K562 (cell line): ENCODE data around the gene NEU1. TPM values are rescaled to one million over a fixed set of nuclear protein-coding genes. Genes with fewer than 3 reads are reported as not detected.

ENCODE experiments used
- ATF1 ChIP-seq, 2 experiments: fragments of 450-650 bp in 1 of 2; IDR thresholded peaks; 2 replicates each; pipeline ENCODE4 v1.6.1; 2016; ENCODE audit warnings: missing compliant biosample characterization in 1 of 2, missing genetic modification characterization in 1 of 2
- CHD1 ChIP-seq: fragments of 200-600 bp; sonication (generic); IDR thresholded peaks from one replicate; pipeline ENCODE4 v1.6.1; 2012; ENCODE audit warnings: mild to moderate bottlenecking, moderate library complexity, low read length, inconsistent platforms
- HDAC1 ChIP-seq, 2 experiments: fragments of 450-650 bp; IDR thresholded peaks; 2 replicates each; pipeline ENCODE4 v1.6.1; 2016 to 2017; ENCODE audit warnings: inconsistent platforms in 1 of 2, mild to moderate bottlenecking in 1 of 2, moderate library complexity in 1 of 2
- MYC ChIP-seq, 2 experiments: fragments of 250-450 bp in 1 of 2; sonication (Bioruptor Pico) in 1 of 2; IDR thresholded peaks; 2 replicates each; pipeline versions ENCODE4 v1.5.1 to v1.6.1; 2012 to 2021; ENCODE audit warnings: low read depth in 2 of 2, borderline replicate concordance in 1 of 2, improper control_type of control experiment in 1 of 2, low read length in 1 of 2, mild to moderate bottlenecking in 1 of 2, moderate library complexity in 1 of 2
- NEUROD1 ChIP-seq: fragments of 150-350 bp; IDR thresholded peaks from 2 replicates; pipeline ENCODE4 v1.6.1; 2014; ENCODE audit warnings: borderline replicate concordance, low read length, low read depth; ENCODE audit not compliant: partially characterized antibody
- ZNF507 ChIP-seq: conservative IDR thresholded peaks from 2 replicates; pipeline ENCODE4 v1.6.1; 2017; ENCODE audit warnings: missing genetic modification characterization, missing compliant biosample characterization
- ZNF79 ChIP-seq: fragments of 250-450 bp; sonication (Bioruptor Pico); IDR thresholded peaks from 2 replicates; pipeline ENCODE4 v1.4.0; 2020; ENCODE audit warnings: low read depth, mild to moderate bottlenecking, moderate library complexity
- polyA plus RNA-seq, 8 experiments: library from polyadenylated mRNA; depleted of rRNA in 4 of 8; stranded (reverse) in 5 of 8; unstranded in 3 of 8; fragments of >200 nt; fragmentation: Nextera tagmentation in 2 of 8; fragmentation: Illumina TruSeq in 1 of 8; extraction: Ambion mirVana in 2 of 8; extraction: Trizol in 1 of 8; gene quantifications; 2 replicates each; pipeline versions ENCODE4 v1.2.1 to v1.2.3, GENCODE V29; 2011 to 2014; ENCODE audit warnings: inconsistent platforms in 1 of 8, missing spikeins in 1 of 8
- total RNA-seq, 7 experiments: library from RNA; depleted of rRNA in 6 of 7; stranded (reverse); fragments of >200 nt in 6 of 7; fragmentation: Illumina TruSeq in 2 of 7; extraction: Trizol in 2 of 7; gene quantifications; 2 replicates each; pipeline versions ENCODE4 v1.2.1 to v1.2.3, GENCODE V29; 2011 to 2021; ENCODE audit warnings: low replicate concordance in 1 of 7
- TF ChIP-seq, protein P1 (sequence below): fragments of 450-650 bp; formaldehyde crosslinking; conservative IDR thresholded peaks from 2 replicates; pipeline ENCODE4 v1.4.0; 2022; ENCODE audit warnings: mild to moderate bottlenecking, missing genetic modification characterization
- TF ChIP-seq, protein P2 (sequence below): fragments of 150-350 bp; conservative IDR thresholded peaks from 2 replicates; pipeline ENCODE4 v1.6.1; 2014; ENCODE audit warnings: low read length
- TF ChIP-seq, protein P3 (sequence below): fragments of 450-650 bp; IDR thresholded peaks from 2 replicates; pipeline ENCODE4 v1.6.1; 2016; ENCODE audit warnings: low read depth
- TF ChIP-seq, protein P4 (sequence below): sonication (generic); formaldehyde crosslinking; IDR thresholded peaks from 2 replicates; pipeline ENCODE4 v1.8.0; 2022; ENCODE audit warnings: mild to moderate bottlenecking, low read depth, missing genetic modification reagents

NEU1 gene
- total and polyA plus RNA-seq, 9 of the 15 experiments (the other 6 are each of a cell fraction or from before 2014, with no cell fraction given): 14.8 to 67.8 (median 51.0) TPM

DNA sequence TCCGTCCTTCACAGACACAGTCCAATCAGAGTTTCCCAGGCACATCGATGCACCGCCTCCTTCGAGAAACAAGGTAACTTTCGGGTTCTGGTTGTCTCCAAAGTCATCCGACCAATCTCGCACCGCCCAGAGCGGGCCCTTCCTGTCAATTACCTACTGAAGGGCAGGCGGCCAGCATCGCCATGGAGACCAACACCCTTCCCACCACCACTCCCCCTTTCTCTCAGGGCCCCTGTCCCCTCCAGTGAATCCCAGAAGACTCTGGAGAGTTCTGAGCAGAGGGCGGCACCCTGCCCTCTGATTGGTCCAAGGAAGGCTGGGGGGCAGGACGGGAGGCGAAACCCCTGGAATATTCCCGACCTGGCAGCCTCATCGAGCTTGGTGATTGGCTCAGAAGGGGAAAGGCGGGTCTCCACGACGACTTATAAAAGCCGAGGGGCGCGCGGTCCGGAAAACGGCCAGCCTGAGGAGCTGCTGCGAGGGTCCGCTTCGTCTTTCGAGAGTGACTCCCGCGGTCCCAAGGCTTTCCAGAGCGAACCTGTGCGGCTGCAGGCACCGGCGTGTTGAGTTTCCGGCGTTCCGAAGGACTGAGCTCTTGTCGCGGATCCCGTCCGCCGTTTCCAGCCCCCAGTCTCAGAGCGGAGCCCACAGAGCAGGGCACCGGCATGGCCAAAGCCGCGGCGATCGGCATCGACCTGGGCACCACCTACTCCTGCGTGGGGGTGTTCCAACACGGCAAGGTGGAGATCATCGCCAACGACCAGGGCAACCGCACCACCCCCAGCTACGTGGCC lies 35.1 kb downstream of the NEU1 start, which contains the start of gene HSPA1B (continued):
- peak in 1 of 2 experiments; percentile 92; a peak in 2 of 4 replicates for TF ChIP-seq HDAC1 (IDR thresholded peaks at IDR 0.05)
- TF ChIP-seq ZNF507: no peak
- TF ChIP-seq CHD1: peak; percentile 86
- TF ChIP-seq, protein P1, sequence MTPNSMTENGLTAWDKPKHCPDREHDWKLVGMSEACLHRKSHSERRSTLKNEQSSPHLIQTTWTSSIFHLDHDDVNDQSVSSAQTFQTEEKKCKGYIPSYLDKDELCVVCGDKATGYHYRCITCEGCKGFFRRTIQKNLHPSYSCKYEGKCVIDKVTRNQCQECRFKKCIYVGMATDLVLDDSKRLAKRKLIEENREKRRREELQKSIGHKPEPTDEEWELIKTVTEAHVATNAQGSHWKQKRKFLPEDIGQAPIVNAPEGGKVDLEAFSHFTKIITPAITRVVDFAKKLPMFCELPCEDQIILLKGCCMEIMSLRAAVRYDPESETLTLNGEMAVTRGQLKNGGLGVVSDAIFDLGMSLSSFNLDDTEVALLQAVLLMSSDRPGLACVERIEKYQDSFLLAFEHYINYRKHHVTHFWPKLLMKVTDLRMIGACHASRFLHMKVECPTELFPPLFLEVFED (CRISPR knock-in tag): peak; percentile 97
- no peak for TF ChIP-seq ATF1 (CRISPR knock-in tag; IDR thresholded peaks at IDR 0.05)
- TF ChIP-seq ATF1 (tag; IDR thresholded peaks at IDR 0.05): peak; percentile 88
- TF ChIP-seq, protein P2, sequence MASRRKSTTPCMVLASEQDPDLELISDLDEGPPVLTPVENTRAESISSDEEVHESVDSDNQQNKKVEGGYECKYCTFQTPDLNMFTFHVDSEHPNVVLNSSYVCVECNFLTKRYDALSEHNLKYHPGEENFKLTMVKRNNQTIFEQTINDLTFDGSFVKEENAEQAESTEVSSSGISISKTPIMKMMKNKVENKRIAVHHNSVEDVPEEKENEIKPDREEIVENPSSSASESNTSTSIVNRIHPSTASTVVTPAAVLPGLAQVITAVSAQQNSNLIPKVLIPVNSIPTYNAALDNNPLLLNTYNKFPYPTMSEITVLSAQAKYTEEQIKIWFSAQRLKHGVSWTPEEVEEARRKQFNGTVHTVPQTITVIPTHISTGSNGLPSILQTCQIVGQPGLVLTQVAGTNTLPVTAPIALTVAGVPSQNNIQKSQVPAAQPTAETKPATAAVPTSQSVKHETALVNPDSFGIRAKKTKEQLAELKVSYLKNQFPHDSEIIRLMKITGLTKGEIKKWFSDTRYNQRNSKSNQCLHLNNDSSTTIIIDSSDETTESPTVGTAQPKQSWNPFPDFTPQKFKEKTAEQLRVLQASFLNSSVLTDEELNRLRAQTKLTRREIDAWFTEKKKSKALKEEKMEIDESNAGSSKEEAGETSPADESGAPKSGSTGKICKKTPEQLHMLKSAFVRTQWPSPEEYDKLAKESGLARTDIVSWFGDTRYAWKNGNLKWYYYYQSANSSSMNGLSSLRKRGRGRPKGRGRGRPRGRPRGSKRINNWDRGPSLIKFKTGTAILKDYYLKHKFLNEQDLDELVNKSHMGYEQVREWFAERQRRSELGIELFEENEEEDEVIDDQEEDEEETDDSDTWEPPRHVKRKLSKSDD: peak; percentile 57; the same call in 1 of the 2 replicates
- peak; percentile 60 for TF ChIP-seq NEUROD1
- TF ChIP-seq, protein P3, sequence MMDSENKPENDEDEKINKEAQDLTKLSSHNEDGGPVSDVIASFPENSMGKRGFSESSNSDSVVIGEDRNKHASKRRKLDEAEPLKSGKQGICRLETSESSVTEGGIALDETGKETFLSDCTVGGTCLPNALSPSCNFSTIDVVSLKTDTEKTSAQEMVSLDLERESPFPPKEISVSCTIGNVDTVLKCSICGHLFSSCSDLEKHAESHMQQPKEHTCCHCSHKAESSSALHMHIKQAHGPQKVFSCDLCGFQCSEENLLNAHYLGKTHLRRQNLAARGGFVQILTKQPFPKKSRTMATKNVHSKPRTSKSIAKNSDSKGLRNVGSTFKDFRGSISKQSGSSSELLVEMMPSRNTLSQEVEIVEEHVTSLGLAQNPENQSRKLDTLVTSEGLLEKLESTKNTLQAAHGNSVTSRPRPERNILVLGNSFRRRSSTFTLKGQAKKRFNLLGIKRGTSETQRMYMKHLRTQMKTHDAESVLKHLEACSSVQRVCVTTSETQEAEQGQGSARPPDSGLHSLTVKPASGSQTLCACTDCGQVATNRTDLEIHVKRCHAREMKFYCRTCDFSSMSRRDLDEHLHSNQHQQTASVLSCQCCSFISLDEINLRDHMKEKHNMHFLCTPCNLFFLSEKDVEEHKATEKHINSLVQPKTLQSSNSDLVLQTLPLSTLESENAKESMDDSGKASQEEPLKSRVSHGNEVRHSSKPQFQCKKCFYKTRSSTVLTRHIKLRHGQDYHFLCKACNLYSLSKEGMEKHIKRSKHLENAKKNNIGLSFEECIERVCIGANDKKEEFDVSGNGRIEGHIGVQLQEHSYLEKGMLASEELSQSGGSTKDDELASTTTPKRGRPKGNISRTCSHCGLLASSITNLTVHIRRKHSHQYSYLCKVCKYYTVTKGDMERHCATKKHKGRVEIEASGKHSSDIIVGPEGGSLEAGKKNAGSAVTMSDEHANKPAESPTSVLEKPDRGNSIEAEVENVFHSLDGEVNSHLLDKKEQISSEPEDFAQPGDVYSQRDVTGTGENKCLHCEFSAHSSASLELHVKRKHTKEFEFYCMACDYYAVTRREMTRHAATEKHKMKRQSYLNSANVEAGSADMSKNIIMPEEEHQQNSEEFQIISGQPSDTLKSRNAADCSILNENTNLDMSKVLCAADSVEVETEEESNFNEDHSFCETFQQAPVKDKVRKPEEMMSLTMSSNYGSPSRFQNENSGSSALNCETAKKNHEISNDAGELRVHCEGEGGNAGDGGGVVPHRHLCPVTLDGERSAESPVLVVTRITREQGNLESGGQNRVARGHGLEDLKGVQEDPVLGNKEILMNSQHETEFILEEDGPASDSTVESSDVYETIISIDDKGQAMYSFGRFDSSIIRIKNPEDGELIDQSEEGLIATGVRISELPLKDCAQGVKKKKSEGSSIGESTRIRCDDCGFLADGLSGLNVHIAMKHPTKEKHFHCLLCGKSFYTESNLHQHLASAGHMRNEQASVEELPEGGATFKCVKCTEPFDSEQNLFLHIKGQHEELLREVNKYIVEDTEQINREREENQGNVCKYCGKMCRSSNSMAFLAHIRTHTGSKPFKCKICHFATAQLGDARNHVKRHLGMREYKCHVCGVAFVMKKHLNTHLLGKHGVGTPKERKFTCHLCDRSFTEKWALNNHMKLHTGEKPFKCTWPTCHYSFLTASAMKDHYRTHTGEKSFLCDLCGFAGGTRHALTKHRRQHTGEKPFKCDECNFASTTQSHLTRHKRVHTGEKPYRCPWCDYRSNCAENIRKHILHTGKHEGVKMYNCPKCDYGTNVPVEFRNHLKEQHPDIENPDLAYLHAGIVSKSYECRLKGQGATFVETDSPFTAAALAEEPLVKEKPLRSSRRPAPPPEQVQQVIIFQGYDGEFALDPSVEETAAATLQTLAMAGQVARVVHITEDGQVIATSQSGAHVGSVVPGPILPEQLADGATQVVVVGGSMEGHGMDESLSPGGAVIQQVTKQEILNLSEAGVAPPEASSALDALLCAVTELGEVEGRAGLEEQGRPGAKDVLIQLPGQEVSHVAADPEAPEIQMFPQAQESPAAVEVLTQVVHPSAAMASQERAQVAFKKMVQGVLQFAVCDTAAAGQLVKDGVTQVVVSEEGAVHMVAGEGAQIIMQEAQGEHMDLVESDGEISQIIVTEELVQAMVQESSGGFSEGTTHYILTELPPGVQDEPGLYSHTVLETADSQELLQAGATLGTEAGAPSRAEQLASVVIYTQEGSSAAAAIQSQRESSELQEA: no peak
- TF ChIP-seq ZNF79 (CRISPR knock-in tag): no peak
- TF ChIP-seq, protein P4, sequence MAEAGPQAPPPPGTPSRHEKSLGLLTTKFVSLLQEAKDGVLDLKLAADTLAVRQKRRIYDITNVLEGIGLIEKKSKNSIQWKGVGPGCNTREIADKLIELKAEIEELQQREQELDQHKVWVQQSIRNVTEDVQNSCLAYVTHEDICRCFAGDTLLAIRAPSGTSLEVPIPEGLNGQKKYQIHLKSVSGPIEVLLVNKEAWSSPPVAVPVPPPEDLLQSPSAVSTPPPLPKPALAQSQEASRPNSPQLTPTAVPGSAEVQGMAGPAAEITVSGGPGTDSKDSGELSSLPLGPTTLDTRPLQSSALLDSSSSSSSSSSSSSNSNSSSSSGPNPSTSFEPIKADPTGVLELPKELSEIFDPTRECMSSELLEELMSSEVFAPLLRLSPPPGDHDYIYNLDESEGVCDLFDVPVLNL (CRISPR knock-in tag): peak; percentile 80; the same call in 1 of the 2 replicates
- TF ChIP-seq MYC (IDR thresholded peaks at IDR 0.05; ENCODE audit: low read depth, low read length): peak; percentile 77
- peak; percentile 90; the same call in 1 of the 2 replicates for TF ChIP-seq MYC (CRISPR knock-in tag; IDR thresholded peaks at IDR 0.05; ENCODE audit: borderline replicate concordance, low read depth)
